IMR-90 (cell line): Measurements from ENCODE around the gene BSPRY. TPM values are rescaled to one million over a fixed set of nuclear protein-coding genes. Genes with fewer than 3 reads are reported as not detected.

Experiments used
- ATAC-seq: fragments of 200-7000 bp; cut with Tn5 transposase; 2 replicates; pipeline ENCODE4 v1.9.1; 2020; ENCODE audit warnings: low read depth, mild to moderate bottlenecking, moderate library complexity
- BruUV-seq: library from RNA; stranded (reverse); fragments of 400-500 nt; replicated peaks from 2 replicates; lab custom pipeline; 2021; lab: Mats Ljungman, UMichigan
- CTCF ChIA-PET: fragments of 300-600 bp; formaldehyde crosslinking; extraction: SDS; loops from one replicate; lab custom pipeline; 2021; ENCODE audit warnings: antibody characterized with exemption; lab: Yijun Ruan, JAX
- POLR2A ChIA-PET: fragments of 300-600 bp; sonication (Branson Sonifier 250); formaldehyde crosslinking; loops from one replicate; lab custom pipeline; 2022; ENCODE audit warnings: antibody characterized with exemption; ENCODE audit not compliant: unreplicated experiment; lab: Charles Lee
- DNase-seq: peaks from one replicate; pipeline ENCODE4 v3.0.0; 2013
- H2AFZ ChIP-seq: replicated peaks from 2 replicates; pipeline ENCODE3; 2013; ENCODE audit warnings: low read length, mild to moderate bottlenecking; ENCODE audit not compliant: poor library complexity
- H2AK5ac ChIP-seq: 2 replicates; pipeline ENCODE4 v1.6.1; 2013; ENCODE audit warnings: low read depth, low read length, inconsistent platforms
- H2AK9ac ChIP-seq: replicated peaks from 2 replicates; pipeline ENCODE3; 2013; ENCODE audit warnings: mild to moderate bottlenecking, low read depth, low read length, moderate library complexity; ENCODE audit not compliant: poor library complexity
- H2BK120ac ChIP-seq: 2 replicates; pipeline ENCODE4 v1.6.1; 2013; ENCODE audit warnings: low read depth, low read length, inconsistent platforms
- H2BK15ac ChIP-seq: 3 replicates; pipeline ENCODE4 v1.6.1; 2013; ENCODE audit warnings: low read depth, low read length, inconsistent platforms
- H2BK20ac ChIP-seq: 2 replicates; pipeline ENCODE4 v1.6.1; 2013; ENCODE audit warnings: low read depth, mild to moderate bottlenecking, inconsistent platforms, low read length, moderate library complexity
- H2BK5ac ChIP-seq: 2 replicates; pipeline ENCODE4 v1.6.1; 2013; ENCODE audit warnings: mild to moderate bottlenecking, low read depth, low read length, inconsistent platforms; ENCODE audit not compliant: poor library complexity, severe bottlenecking
- H3K14ac ChIP-seq: replicated peaks from 2 replicates; pipeline ENCODE4 v1.6.1; 2013; ENCODE audit warnings: low read depth, low read length, inconsistent platforms
- H3K18ac ChIP-seq: 2 replicates; pipeline ENCODE4 v1.6.1; 2013; ENCODE audit warnings: low read depth, low read length, control low read depth
- H3K23ac ChIP-seq: 2 replicates; pipeline ENCODE4 v1.6.1; 2013; ENCODE audit warnings: low read depth, low read length, inconsistent platforms
- H3K27ac ChIP-seq: 2 replicates; pipeline ENCODE4 v1.5.1; 2013; ENCODE audit warnings: mild to moderate bottlenecking, control low read depth, low read length; ENCODE audit not compliant: insufficient read depth
- H3K27me3 ChIP-seq: 2 replicates; pipeline ENCODE4 v1.6.1; 2013; ENCODE audit warnings: low read length; ENCODE audit not compliant: control insufficient read depth, insufficient read depth
- H3K36me3 ChIP-seq: 2 replicates; pipeline ENCODE4 v1.6.1; 2013; ENCODE audit warnings: low read length, mixed read lengths; ENCODE audit not compliant: control insufficient read depth, insufficient read depth
- H3K4ac ChIP-seq: 2 replicates; pipeline ENCODE4 v1.6.1; 2013; ENCODE audit warnings: low read depth, low read length, inconsistent platforms
- H3K4me1 ChIP-seq: 2 replicates; pipeline ENCODE4 v1.6.1; 2013; ENCODE audit warnings: low read length, mixed read lengths; ENCODE audit not compliant: control insufficient read depth, insufficient read depth
- H3K4me2 ChIP-seq: 2 replicates; pipeline ENCODE4 v1.6.1; 2013; ENCODE audit warnings: low read depth, mild to moderate bottlenecking, control low read depth, low read length, moderate library complexity
- H3K4me3 ChIP-seq: 2 replicates; pipeline ENCODE4 v1.5.1; 2013; ENCODE audit warnings: low read depth, mild to moderate bottlenecking, control low read depth, low read length, moderate library complexity; ENCODE audit not compliant: insufficient read depth
- H3K56ac ChIP-seq: 2 replicates; pipeline ENCODE4 v1.6.1; 2013; ENCODE audit warnings: low read length, inconsistent platforms; ENCODE audit not compliant: insufficient read depth; ENCODE audit errors: extremely low read depth
- H3K79me1 ChIP-seq, 2 experiments: 2 replicates each; pipeline ENCODE4 v1.6.1; 2013; ENCODE audit warnings: low read length in 2 of 2, inconsistent platforms in 1 of 2, low read depth in 1 of 2
- H3K9ac ChIP-seq: 2 replicates; pipeline ENCODE4 v1.6.1; 2013; ENCODE audit warnings: low read depth, low read length, control low read depth
- H3K9me1 ChIP-seq: 2 replicates; pipeline ENCODE4 v1.6.1; 2013; ENCODE audit warnings: low read length, inconsistent platforms; ENCODE audit not compliant: insufficient read depth
- H3K9me3 ChIP-seq: 2 replicates; pipeline ENCODE4 v1.6.1; 2013; ENCODE audit warnings: low read length; ENCODE audit not compliant: control insufficient read depth, insufficient read depth
- H4K20me1 ChIP-seq: 2 replicates; pipeline ENCODE4 v1.6.1; 2013; ENCODE audit warnings: low read length, inconsistent platforms; ENCODE audit not compliant: insufficient read depth
- H4K5ac ChIP-seq: 2 replicates; pipeline ENCODE4 v1.6.1; 2013; ENCODE audit warnings: mild to moderate bottlenecking, low read depth, low read length, control low read depth
- H4K8ac ChIP-seq, 2 experiments: 2 replicates each; pipeline ENCODE4 v1.6.1; 2013; ENCODE audit warnings: low read depth in 2 of 2, low read length in 2 of 2, control low read depth in 1 of 2, inconsistent platforms in 1 of 2
- H4K91ac ChIP-seq: 2 replicates; pipeline ENCODE4 v1.6.1; 2013; ENCODE audit warnings: low read depth, low read length, inconsistent platforms; ENCODE audit not compliant: insufficient read depth
- BHLHE40 ChIP-seq: fragments of 150-350 bp; IDR thresholded peaks from 2 replicates; pipeline ENCODE4 v1.6.1; 2016; ENCODE audit warnings: mild to moderate bottlenecking, low read depth, low read length
- CHD1 ChIP-seq: IDR thresholded peaks from 2 replicates; pipeline ENCODE4 v1.6.1; 2012; ENCODE audit warnings: low read depth, low read length, improper control_type of control experiment
- CTCF ChIP-seq: conservative IDR thresholded peaks from 2 replicates; pipeline ENCODE4 v1.5.1; 2012; ENCODE audit warnings: mild to moderate bottlenecking, low read depth, low read length, improper control_type of control experiment
- FOS ChIP-seq: fragments of 150-350 bp; IDR thresholded peaks from 2 replicates; pipeline ENCODE4 v1.6.1; 2016; ENCODE audit warnings: low read depth, low read length
- MAZ ChIP-seq: IDR thresholded peaks from 2 replicates; pipeline ENCODE4 v1.6.1; 2012; ENCODE audit warnings: low read depth, mild to moderate bottlenecking, low read length, improper control_type of control experiment, moderate library complexity, borderline replicate concordance
- MXI1 ChIP-seq: IDR thresholded peaks from 2 replicates; pipeline ENCODE4 v1.6.1; 2012; ENCODE audit warnings: low read depth, mild to moderate bottlenecking, low read length, moderate library complexity, borderline replicate concordance
- NFE2L2 ChIP-seq: fragments of 150-350 bp; IDR thresholded peaks from 2 replicates; pipeline ENCODE4 v1.6.1; 2016; ENCODE audit warnings: low read depth, mild to moderate bottlenecking, low read length
- POLR2A ChIP-seq: IDR thresholded peaks from 2 replicates; pipeline ENCODE4 v1.6.1; 2012; ENCODE audit warnings: mild to moderate bottlenecking, low read depth, low read length
- RAD21 ChIP-seq: IDR thresholded peaks from 2 replicates; pipeline ENCODE4 v1.6.1; 2012; ENCODE audit warnings: low read length, improper control_type of control experiment
- RCOR1 ChIP-seq: IDR thresholded peaks from 2 replicates; pipeline ENCODE4 v1.6.1; 2012; ENCODE audit warnings: mild to moderate bottlenecking, low read length, improper control_type of control experiment; ENCODE audit not compliant: insufficient replicate concordance
- RFX5 ChIP-seq: IDR thresholded peaks from 2 replicates; pipeline ENCODE4 v1.8.0; 2012; ENCODE audit warnings: low read depth, mild to moderate bottlenecking, low read length, moderate library complexity
- SMC3 ChIP-seq: fragments of 150-350 bp; IDR thresholded peaks from 2 replicates; pipeline ENCODE4 v1.6.1; 2016; ENCODE audit warnings: low read depth, mild to moderate bottlenecking, antibody characterized with exemption, low read length, moderate library complexity
- WGBS, 2 experiments: methylation state at CpG; one replicate each; pipeline versions ENCODE4 v1.1.5 to v1.1.7; 2013; ENCODE audit warnings: missing lambda C conversion rate in 2 of 2; ENCODE audit not compliant: insufficient read length in 1 of 2; ENCODE audit errors: extremely low coverage in 2 of 2; 5-methylcytosine and 5-hydroxymethylcytosine counted together
- dilution Hi-C: fragments of 300-500 bp; cut with HindIII; formaldehyde crosslinking; loops from one replicate; pipeline ENCODE4 v1.14.3; 2018; ENCODE audit warnings: low sequenced_read_pairs; ENCODE audit not compliant: unreplicated experiment
- in situ Hi-C: fragments of 300-500 bp; cut with MboI; formaldehyde crosslinking; loops from 3 replicates; pipeline ENCODE4 v1.14.3; 2019; ENCODE audit warnings: low sequenced_read_pairs, inconsistent platforms, mixed read lengths
- intact Hi-C: fragments of 100-400 bp; cut with micrococcal nuclease; formaldehyde crosslinking; loops from 2 replicates; pipeline ENCODE4 v1.10.0; 2022
- polyA plus RNA-seq, 3 experiments: library from polyadenylated mRNA; depleted of rRNA; stranded (reverse); fragments of >200 nt; gene quantifications; 2 replicates each; pipeline ENCODE4 v1.2.3, GENCODE V29; 2012; ENCODE audit warnings: low replicate concordance in 1 of 3
- total RNA-seq: library from RNA; depleted of rRNA; stranded (reverse); fragments of >200 nt; gene quantifications from 2 replicates; pipeline ENCODE4 v1.2.3, GENCODE V29; 2012
- TF ChIP-seq, protein P1 (sequence below): fragments of 150-350 bp; IDR thresholded peaks from 2 replicates; pipeline ENCODE4 v1.6.1; 2016; ENCODE audit warnings: low read depth, mild to moderate bottlenecking, low read length, moderate library complexity, borderline replicate concordance
- TF ChIP-seq, protein P2 (sequence below): fragments of 150-350 bp; IDR thresholded peaks from 2 replicates; pipeline ENCODE4 v1.6.1; 2017; ENCODE audit warnings: mild to moderate bottlenecking, antibody characterized with exemption, low read length, low read depth

Gene BSPRY
- total and polyA plus RNA-seq, 2 of the 4 experiments (the other 2 are of a cell fraction), result not detected

- H3K79me1 ChIP-seq, result peaks cover 20 to 35% of the 10 kb centered on the region in 2 experiments
- peak overlapping the region; percentile 30 for H2AK9ac ChIP-seq
- no peak overlapping the region for H2BK120ac ChIP-seq
- no peak overlapping the region; the same call in 1 of the 2 replicates for H3K4me2 ChIP-seq
- intact Hi-C loops, result loop anchor here (5.0 kb wide), 1 partner anchor 193 kb away; no protein-coding TSS in a partner anchor
- H3K9ac ChIP-seq, result no peak overlapping the region
- DNase-seq (no peak), ATAC-seq (no peak)
- no peak overlapping the region for H3K56ac ChIP-seq
- no peak overlapping the region; the same call in 1 of the 2 replicates for H3K4ac ChIP-seq
- H4K20me1 ChIP-seq, result no peaks in the 10 kb centered on the region
- no peak overlapping the region for H4K5ac ChIP-seq
- no peak overlapping the region for H2AK5ac ChIP-seq
- no peak overlapping the region for H2BK15ac ChIP-seq
- H4K8ac ChIP-seq, result no peak overlapping the region
- H2BK20ac ChIP-seq, result no peak overlapping the region
- no peaks in the 10 kb centered on the region for H3K27me3 ChIP-seq
- H3K23ac ChIP-seq, result 0 out of 2 replicates have a peak overlapping the region, but pooled peaks have one; percentile 4
- ChIA-PET CTCF (no interaction called here), POLR2A (no interaction called here)
- no peak overlapping the region for H3K4me3 ChIP-seq
- no peak overlapping the region for H3K18ac ChIP-seq
- peaks cover 2% of the 10 kb centered on the region; the same call in 1 of the 2 replicates for H3K9me1 ChIP-seq
- H3K9me3 ChIP-seq, result no peaks in the 10 kb centered on the region
- in situ Hi-C loops, result no loop called here
- BruUV-seq, result no TSS peak
- peaks cover 8% of the 10 kb centered on the region for H3K4me1 ChIP-seq
- H2AFZ ChIP-seq, result no peak overlapping the region
- H3K14ac ChIP-seq, result no peak overlapping the region
- no CpG with 5 or more reads among the region's 3 CpGs for WGBS, 2 experiments
- no peak overlapping the region for H3K27ac ChIP-seq
- TF ChIP-seq FOS (no peak), NFE2L2 (no peak), RFX5 (no peak), MXI1 (no peak), MAZ (no peak), RCOR1 (no peak), CHD1 (no peak), POLR2A (no peak), CTCF (no peak), BHLHE40 (no peak), SMC3 (no peak), RAD21 (no peak)
- TF ChIP-seq, protein P1, sequence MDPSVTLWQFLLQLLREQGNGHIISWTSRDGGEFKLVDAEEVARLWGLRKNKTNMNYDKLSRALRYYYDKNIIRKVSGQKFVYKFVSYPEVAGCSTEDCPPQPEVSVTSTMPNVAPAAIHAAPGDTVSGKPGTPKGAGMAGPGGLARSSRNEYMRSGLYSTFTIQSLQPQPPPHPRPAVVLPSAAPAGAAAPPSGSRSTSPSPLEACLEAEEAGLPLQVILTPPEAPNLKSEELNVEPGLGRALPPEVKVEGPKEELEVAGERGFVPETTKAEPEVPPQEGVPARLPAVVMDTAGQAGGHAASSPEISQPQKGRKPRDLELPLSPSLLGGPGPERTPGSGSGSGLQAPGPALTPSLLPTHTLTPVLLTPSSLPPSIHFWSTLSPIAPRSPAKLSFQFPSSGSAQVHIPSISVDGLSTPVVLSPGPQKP, result no peak
- TF ChIP-seq, protein P2, sequence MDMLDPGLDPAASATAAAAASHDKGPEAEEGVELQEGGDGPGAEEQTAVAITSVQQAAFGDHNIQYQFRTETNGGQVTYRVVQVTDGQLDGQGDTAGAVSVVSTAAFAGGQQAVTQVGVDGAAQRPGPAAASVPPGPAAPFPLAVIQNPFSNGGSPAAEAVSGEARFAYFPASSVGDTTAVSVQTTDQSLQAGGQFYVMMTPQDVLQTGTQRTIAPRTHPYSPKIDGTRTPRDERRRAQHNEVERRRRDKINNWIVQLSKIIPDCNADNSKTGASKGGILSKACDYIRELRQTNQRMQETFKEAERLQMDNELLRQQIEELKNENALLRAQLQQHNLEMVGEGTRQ, result no peak
- no peaks in the 10 kb centered on the region for H3K36me3 ChIP-seq
- H4K91ac ChIP-seq, result no peak overlapping the region
- H2BK5ac ChIP-seq, result no peak overlapping the region
- dilution Hi-C loops, result no loop called here
Observed at GRCh38 chr9:113399646-113400200, 50.4 kb downstream of the BSPRY start.
